ENCODE results near the gene SUSD4. TPM values are rescaled to one million over a fixed set of nuclear protein-coding genes. Genes with fewer than 3 reads are reported as not detected.

The SUSD4 gene
- total RNA-seq, 6 donors from 2014 or later, result 0.55 to 3.8 (median 2.9) TPM; not detected in 1

DNA sequence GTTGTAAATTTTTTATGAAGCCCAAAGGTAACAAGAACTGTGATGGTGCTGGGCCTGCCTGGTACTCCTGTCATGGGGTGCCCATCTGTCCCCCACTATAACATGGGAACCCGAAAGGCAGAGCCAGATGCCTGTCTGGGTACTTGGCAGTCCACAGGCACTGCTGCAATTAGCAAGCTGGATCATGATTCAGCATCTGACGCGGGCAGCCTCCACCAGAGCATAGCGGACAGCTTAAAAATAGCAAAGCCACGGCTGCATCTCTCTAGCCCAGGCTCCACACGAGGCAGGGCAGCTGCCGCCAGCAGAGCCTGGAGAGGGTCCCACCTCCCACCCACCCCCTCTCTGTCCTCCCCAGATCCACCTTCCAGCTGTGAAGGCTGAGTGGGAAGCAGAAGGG lies 22.9 kb downstream of the SUSD4 start:
- peak in 1 of 2 donors; percentile 15 for DNase-seq
- ATAC-seq (ENCODE audit: low FRiP score in 2 of 2), result no peak
- H3K9me3 ChIP-seq, result no peaks in the 10 kb centered on the region
- TF ChIP-seq POLR2AphosphoS5 (IDR thresholded peaks at IDR 0.05) (no peak), POLR2A (IDR thresholded peaks at IDR 0.05) (no peak), EP300 (IDR thresholded peaks at IDR 0.05) (no peak), CTCF (IDR thresholded peaks at IDR 0.05) (no peak)
- no peak overlapping the region for H3K27ac ChIP-seq
- H3K4me1 ChIP-seq, result no peaks in the 10 kb centered on the region
- H3K27me3 ChIP-seq, result no peaks in the 10 kb centered on the region
- no peaks in the 10 kb centered on the region for H3K36me3 ChIP-seq
- 63 to 70% methylated on average over 6 to 7 of the region's 7 CpGs for WGBS, 2 donors
- no peak overlapping the region for H3K4me3 ChIP-seq

DNA sequence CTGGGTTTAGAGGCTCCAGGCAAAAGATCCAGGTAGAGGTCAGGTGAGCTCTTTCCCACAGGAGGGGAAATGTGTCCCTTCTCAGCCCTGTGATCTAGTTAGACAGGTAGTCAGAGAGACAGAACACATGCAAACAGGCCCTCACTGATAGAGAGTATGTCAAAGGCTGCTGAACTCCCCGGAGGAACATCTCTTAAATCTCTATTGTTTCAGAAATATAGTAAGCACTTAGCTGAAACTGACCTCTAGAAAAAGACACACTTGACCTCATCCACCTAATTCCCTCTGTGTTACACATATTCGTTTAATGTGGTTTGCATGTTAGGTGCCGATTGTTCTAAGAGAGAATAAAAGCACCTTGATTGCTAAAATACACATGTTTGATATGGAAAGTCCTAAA lies 23.3 kb downstream of the SUSD4 start:
- ATAC-seq (ENCODE audit: low FRiP score in 2 of 2), result no peak
- H3K27ac ChIP-seq, result no peak overlapping the region
- 76 to 85% methylated on average over 3 of the region's 3 CpGs for WGBS, 2 donors

DNA sequence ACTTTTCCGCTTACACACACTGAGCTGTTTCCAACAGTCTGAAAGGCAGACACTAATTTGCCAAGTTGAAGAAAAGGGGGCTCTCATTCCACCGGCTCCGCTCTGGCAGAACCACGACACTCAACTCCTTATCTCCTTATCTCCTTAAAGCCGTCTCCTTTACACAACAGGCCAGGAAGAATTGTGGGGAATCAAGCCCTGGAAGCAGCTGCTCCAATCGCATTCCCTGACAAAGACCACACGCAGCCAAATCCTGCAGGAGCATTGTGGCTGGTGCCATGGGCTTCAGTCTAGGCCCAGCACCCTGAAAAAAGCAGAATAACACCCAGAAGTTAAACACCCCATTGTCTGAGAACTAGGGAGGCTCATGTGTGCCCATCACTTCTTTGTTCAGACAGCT lies 24.1 kb downstream of the SUSD4 start:
- no peaks in the 10 kb centered on the region for H3K36me3 ChIP-seq
- ATAC-seq (ENCODE audit: low FRiP score in 2 of 2) (no peak), DNase-seq (no peak)
- 79 to 84% methylated on average over 7 of the region's 7 CpGs for WGBS, 2 donors
- H3K4me1 ChIP-seq, result no peaks in the 10 kb centered on the region
- H3K27me3 ChIP-seq, result no peaks in the 10 kb centered on the region
- H3K4me3 ChIP-seq, result no peak overlapping the region
- no peaks in the 10 kb centered on the region for H3K9me3 ChIP-seq
- no peak overlapping the region for H3K27ac ChIP-seq
- no peak for TF ChIP-seq EP300 (IDR thresholded peaks at IDR 0.05)
- TF ChIP-seq POLR2A (IDR thresholded peaks at IDR 0.05), result no peak

More for the DNA sequence above, 23.3 kb downstream of the SUSD4 start:
- no peak for DNase-seq
- TF ChIP-seq POLR2AphosphoS5 (IDR thresholded peaks at IDR 0.05) (no peak), POLR2A (IDR thresholded peaks at IDR 0.05) (no peak), CTCF (IDR thresholded peaks at IDR 0.05) (no peak), EP300 (IDR thresholded peaks at IDR 0.05) (no peak)
- Histone ChIP-seq H3K27me3 (no peaks in the 10 kb centered on the region), H3K4me1 (no peaks in the 10 kb centered on the region), H3K4me3 (no peak overlapping the region), H3K9me3 (no peaks in the 10 kb centered on the region), H3K36me3 (no peaks in the 10 kb centered on the region)

GRCh38 chr1:223338811-223339746 lies 24.9 kb downstream of the SUSD4 start:
- Histone ChIP-seq H3K36me3 (no peaks in the 10 kb centered on the region), H3K27ac (no peak overlapping the region), H3K27me3 (no peaks in the 10 kb centered on the region), H3K4me3 (no peak overlapping the region), H3K4me1 (no peaks in the 10 kb centered on the region), H3K9me3 (no peaks in the 10 kb centered on the region)
- TF ChIP-seq CTCF (IDR thresholded peaks at IDR 0.05) (no peak), POLR2A (IDR thresholded peaks at IDR 0.05) (no peak), EP300 (IDR thresholded peaks at IDR 0.05) (no peak), POLR2AphosphoS5 (IDR thresholded peaks at IDR 0.05) (no peak)
- ATAC-seq (ENCODE audit: low FRiP score in 2 of 2) (peak in 1 of 2 donors; percentile 31), DNase-seq (no peak)
- WGBS, 2 donors, result 84 to 91% methylated on average over 12 of the region's 12 CpGs

DNA sequence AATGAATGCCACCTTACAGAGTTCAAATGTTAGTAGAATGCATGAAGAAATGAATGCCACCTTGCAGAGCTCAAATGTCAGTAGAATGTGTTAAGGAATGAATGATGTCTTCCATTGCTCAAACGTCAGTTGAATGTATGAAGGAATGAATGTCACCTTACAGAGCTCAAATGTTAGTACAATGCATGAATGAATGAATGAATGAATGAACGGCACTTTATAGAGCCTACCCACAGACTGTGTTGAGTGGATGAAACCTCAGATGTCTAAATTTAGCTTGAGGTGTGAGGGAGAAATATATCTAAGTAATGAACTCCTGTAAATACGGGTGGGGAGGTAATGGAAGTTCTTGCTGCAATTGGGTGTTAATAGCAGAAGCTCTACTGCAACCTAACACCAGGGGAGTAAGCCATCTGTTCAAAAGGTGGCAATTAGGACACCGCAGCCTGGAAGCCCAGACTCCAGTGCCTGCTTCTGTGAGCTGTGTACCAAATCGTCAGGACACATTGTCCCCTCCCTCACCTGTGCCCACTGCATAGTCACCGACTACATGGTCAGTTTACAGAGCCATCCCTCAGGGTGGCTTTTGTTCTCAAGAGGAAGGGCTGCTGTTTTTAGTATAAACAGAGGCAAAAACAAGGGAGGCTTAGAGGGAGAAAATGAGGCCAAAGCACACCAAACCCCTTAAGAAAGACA lies 26.7 kb downstream of the SUSD4 start:
- H3K9me3 ChIP-seq, result no peaks in the 10 kb centered on the region
- no peak for DNase-seq
- no peak overlapping the region for H3K27ac ChIP-seq
- 81 to 83% methylated on average over 4 to 6 of the region's 6 CpGs for WGBS, 2 donors
- TF ChIP-seq POLR2A (IDR thresholded peaks at IDR 0.05) (no peak), CTCF (IDR thresholded peaks at IDR 0.05) (no peak), POLR2AphosphoS5 (IDR thresholded peaks at IDR 0.05) (no peak), EP300 (IDR thresholded peaks at IDR 0.05) (no peak)
- H3K4me3 ChIP-seq, result no peak overlapping the region
- no peaks in the 10 kb centered on the region for H3K27me3 ChIP-seq
- H3K36me3 ChIP-seq, result no peaks in the 10 kb centered on the region
- no peaks in the 10 kb centered on the region for H3K4me1 ChIP-seq
- ATAC-seq (ENCODE audit: low FRiP score in 2 of 2), result no peak

Data from upper lobe of left lung (tissue), 6 donors.